ENCODE measurements around the gene ATF6.
A peak's percentile ranks its signal among the peaks of the same experiment; 100 is the strongest.

ATF6 gene

DNA sequence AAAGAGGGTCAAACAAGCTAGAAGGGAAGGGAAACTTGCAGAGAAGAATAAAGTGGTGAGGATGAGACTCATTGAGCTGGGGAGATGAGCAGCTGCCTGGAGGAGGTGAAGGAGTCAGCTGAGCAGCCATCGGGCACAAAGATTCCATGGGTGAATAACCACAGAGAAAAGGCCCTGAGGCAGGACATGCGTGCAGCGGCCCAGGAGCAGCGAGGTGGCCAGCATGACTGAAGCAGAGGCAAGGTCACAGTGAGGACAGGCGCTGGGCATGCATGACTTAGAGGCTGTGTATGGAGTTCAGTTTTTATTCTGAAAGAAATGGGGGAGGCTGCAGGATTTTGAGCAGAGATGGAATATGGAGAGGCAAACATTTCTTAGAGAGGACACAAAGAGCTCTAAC, 232.7 kb downstream of the ATF6 start:
- H2AFZ ChIP-seq (ENCODE audit: low read depth), result no peak overlapping the region
- H3K27me3 ChIP-seq (ENCODE audit: insufficient read depth, low read depth), result no peaks in the 10 kb centered on the region
- no peak overlapping the region for H3K27ac ChIP-seq
- no peak overlapping the region for H3K9ac ChIP-seq
- TF ChIP-seq, protein P1, sequence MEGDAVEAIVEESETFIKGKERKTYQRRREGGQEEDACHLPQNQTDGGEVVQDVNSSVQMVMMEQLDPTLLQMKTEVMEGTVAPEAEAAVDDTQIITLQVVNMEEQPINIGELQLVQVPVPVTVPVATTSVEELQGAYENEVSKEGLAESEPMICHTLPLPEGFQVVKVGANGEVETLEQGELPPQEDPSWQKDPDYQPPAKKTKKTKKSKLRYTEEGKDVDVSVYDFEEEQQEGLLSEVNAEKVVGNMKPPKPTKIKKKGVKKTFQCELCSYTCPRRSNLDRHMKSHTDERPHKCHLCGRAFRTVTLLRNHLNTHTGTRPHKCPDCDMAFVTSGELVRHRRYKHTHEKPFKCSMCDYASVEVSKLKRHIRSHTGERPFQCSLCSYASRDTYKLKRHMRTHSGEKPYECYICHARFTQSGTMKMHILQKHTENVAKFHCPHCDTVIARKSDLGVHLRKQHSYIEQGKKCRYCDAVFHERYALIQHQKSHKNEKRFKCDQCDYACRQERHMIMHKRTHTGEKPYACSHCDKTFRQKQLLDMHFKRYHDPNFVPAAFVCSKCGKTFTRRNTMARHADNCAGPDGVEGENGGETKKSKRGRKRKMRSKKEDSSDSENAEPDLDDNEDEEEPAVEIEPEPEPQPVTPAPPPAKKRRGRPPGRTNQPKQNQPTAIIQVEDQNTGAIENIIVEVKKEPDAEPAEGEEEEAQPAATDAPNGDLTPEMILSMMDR (conservative IDR thresholded peaks at IDR 0.05; ENCODE audit: low read depth, low read length), result no peak
- peaks cover 29% of the 10 kb centered on the region for H3K4me1 ChIP-seq (ENCODE audit: low read depth, poor library complexity, severe bottlenecking)
- H3K4me3 ChIP-seq (IDR thresholded peaks at IDR 0.05; ENCODE audit: insufficient read depth, low read depth, low read length), result no peak overlapping the region
- no peak overlapping the region for H3K4me2 ChIP-seq
- H3K36me3 ChIP-seq (ENCODE audit: insufficient read depth), result no peaks in the 10 kb centered on the region; the same call in 1 of the 2 replicates
- no peaks in the 10 kb centered on the region for H4K20me1 ChIP-seq (ENCODE audit: insufficient read depth)
- H3K79me2 ChIP-seq (ENCODE audit: insufficient read depth, low read depth), result no peaks in the 10 kb centered on the region

DNA sequence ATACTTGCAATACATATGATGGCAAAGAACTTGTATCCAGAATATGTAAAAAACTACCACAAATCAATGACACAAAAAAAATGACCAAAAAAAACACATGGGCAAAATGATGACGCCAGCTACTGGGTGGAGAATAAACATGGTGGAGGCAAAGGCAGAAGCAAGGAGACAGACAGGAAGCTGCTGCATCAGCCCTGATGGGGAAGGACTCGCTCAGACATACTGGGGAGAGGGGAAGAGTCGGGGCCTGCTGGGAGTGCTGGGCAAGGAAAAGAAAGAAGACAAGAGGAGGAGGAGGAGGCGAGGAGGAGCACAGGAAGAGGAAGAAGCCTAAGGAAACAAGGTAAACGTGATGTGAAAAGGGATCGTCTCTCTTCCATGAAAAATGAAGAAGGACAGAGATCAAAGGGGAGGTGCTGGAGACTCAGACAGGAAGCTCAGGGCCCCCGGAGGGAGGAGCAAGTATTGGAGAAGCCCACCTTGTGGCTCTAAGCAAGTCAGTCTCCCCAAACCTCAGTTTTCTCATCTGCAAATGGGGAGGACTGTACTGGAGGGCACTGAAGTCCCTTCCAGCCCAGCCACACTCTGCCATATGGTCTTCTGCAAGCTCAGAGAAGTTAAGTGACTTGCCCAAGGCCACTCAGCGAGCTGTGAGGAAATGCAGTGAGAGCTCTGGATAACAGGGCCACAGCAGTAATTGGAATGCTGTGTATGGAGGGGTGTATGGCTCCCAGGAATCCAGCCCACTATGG, 233.4 kb downstream of the ATF6 start:
- Histone ChIP-seq H3K79me2 (ENCODE audit: insufficient read depth, low read depth) (no peaks in the 10 kb centered on the region), H4K20me1 (ENCODE audit: insufficient read depth) (no peaks in the 10 kb centered on the region), H3K27ac (no peak overlapping the region), H3K4me1 (ENCODE audit: low read depth, poor library complexity, severe bottlenecking) (peaks cover 35% of the 10 kb centered on the region), H3K27me3 (ENCODE audit: insufficient read depth, low read depth) (no peaks in the 10 kb centered on the region), H3K9ac (no peak overlapping the region), H2AFZ (ENCODE audit: low read depth) (no peak overlapping the region), H3K4me3 (IDR thresholded peaks at IDR 0.05; ENCODE audit: insufficient read depth, low read depth, low read length) (no peak overlapping the region), H3K36me3 (ENCODE audit: insufficient read depth) (no peaks in the 10 kb centered on the region; the same call in 1 of the 2 replicates), H3K4me2 (no peak overlapping the region)
- TF ChIP-seq, protein P1 (conservative IDR thresholded peaks at IDR 0.05; ENCODE audit: low read depth, low read length), result no peak

DNA sequence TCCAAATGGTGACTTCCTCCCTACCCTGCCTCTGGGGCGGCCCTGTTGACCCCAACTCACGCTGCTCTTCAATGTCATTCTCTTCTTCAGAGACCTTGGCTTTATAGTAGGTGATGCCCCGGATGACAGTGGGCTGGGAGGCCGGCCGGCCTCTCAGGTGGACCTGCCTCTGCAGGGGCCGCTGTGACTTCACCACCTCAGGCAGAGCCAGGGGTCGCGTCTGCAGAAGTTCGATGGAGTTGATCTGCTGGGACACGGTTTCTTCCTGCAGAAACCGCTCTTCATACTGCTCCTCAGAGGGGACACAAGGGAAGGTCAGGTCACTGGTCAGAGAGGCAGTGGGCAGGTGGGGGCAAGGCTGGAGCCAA, 233.9 kb downstream of the ATF6 start:
- Histone ChIP-seq H3K27ac (no peak overlapping the region), H3K4me1 (ENCODE audit: low read depth, poor library complexity, severe bottlenecking) (peaks cover 41% of the 10 kb centered on the region)

DNA sequence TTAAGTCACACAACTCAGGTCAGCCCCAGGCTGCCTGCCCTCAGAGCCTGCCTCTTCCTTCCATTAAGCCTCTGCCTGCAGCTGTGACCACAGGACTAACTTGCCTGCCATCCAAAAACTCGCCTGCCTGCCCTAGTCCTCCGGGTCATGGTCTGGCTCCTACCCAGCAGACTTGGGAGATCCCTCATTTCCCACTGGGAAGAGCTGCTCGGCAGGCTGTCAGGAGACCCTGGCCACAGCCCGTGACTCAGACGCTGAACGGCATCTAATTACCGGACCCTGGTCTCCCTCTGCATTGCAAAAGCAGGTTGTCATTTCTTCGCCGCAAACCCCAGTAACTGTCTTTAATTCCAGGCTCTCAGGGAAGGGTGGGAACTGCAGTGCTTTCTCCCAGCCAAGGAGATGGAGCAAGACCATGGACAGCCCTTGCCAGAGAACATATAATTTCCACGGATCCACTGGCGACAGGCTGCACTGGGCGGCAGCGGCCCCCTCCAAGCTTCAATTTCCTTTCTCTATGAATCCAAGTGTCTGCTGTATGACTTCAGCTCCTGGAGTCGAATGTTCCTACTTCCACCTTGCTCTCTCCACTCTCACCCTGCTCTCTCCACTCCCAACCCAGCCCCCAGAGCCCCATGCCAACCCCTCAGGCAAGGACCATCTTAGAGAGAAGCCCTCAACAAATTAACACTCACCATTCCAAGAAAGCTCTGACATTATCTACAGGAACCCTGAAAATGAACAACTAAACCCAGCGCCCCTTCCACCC, 237.1 kb downstream of the ATF6 start:
- H2AFZ ChIP-seq (ENCODE audit: low read depth), result peak overlapping the region; percentile 40
- H3K4me2 ChIP-seq, result peak overlapping the region; percentile 69

More for the DNA sequence above, 233.9 kb downstream of the ATF6 start:
- Histone ChIP-seq H2AFZ (ENCODE audit: low read depth) (no peak overlapping the region), H3K4me3 (IDR thresholded peaks at IDR 0.05; ENCODE audit: insufficient read depth, low read depth, low read length) (no peak overlapping the region), H3K36me3 (ENCODE audit: insufficient read depth) (no peaks in the 10 kb centered on the region; the same call in 1 of the 2 replicates), H3K79me2 (ENCODE audit: insufficient read depth, low read depth) (no peaks in the 10 kb centered on the region), H3K27me3 (ENCODE audit: insufficient read depth, low read depth) (no peaks in the 10 kb centered on the region), H3K9ac (no peak overlapping the region), H4K20me1 (ENCODE audit: insufficient read depth) (no peaks in the 10 kb centered on the region), H3K4me2 (no peak overlapping the region)
- TF ChIP-seq, protein P1 (conservative IDR thresholded peaks at IDR 0.05; ENCODE audit: low read depth, low read length), result no peak

More for the DNA sequence above, 237.1 kb downstream of the ATF6 start:
- H3K4me1 ChIP-seq (ENCODE audit: low read depth, poor library complexity, severe bottlenecking), result peaks cover 73% of the 10 kb centered on the region
- H3K36me3 ChIP-seq (ENCODE audit: insufficient read depth), result no peaks in the 10 kb centered on the region; the same call in 1 of the 2 replicates
- H3K27ac ChIP-seq, result peak overlapping the region; percentile 86
- H3K9ac ChIP-seq, result peak overlapping the region; percentile 64
- no peaks in the 10 kb centered on the region for H4K20me1 ChIP-seq (ENCODE audit: insufficient read depth)
- H3K79me2 ChIP-seq (ENCODE audit: insufficient read depth, low read depth), result no peaks in the 10 kb centered on the region
- H3K4me3 ChIP-seq (IDR thresholded peaks at IDR 0.05; ENCODE audit: insufficient read depth, low read depth, low read length), result peak overlapping the region; percentile 87
- no peaks in the 10 kb centered on the region for H3K27me3 ChIP-seq (ENCODE audit: insufficient read depth, low read depth)
- TF ChIP-seq, protein P1 (conservative IDR thresholded peaks at IDR 0.05; ENCODE audit: low read depth, low read length), result no peak

Measured in KMS-11 (cell line).